ENCODE results near the gene SHISA9.

Gene SHISA9

GRCh38 chr16:13205352-13205751, 304.0 kb downstream of the SHISA9 start:
- H3K9me3 ChIP-seq (ENCODE audit: low read length) = no peaks in the 10 kb centered on the region
- no peak overlapping the region for H3K9ac ChIP-seq (ENCODE audit: low read length)
- H3F3A ChIP-seq (ENCODE audit: insufficient read depth, low read length) = no peaks in the 10 kb centered on the region
- TF ChIP-seq CTCF (IDR thresholded peaks at IDR 0.05; ENCODE audit: low read length) (no peak), EZH2 (IDR thresholded peaks at IDR 0.05; ENCODE audit: borderline replicate concordance, low read length) (no peak)
- H3K27me3 ChIP-seq (ENCODE audit: insufficient read depth, low read length) = no peaks in the 10 kb centered on the region
- H4K20me1 ChIP-seq (ENCODE audit: insufficient read depth, low read length) = no peaks in the 10 kb centered on the region
- H3K27ac ChIP-seq (ENCODE audit: low read depth, low read length, poor library complexity, severe bottlenecking) = no peak overlapping the region
- H3K36me3 ChIP-seq (ENCODE audit: insufficient read depth, low read length) = no peaks in the 10 kb centered on the region
- H3K4me3 ChIP-seq (ENCODE audit: low read depth, low read length, poor library complexity, severe bottlenecking) = no peak overlapping the region
- H2AFZ ChIP-seq (ENCODE audit: low read length) = no peak overlapping the region
- no peaks in the 10 kb centered on the region for H3K9me2 ChIP-seq (ENCODE audit: low read depth, low read length)
- H3K4me2 ChIP-seq (ENCODE audit: low read length) = no peak overlapping the region
- H3K79me2 ChIP-seq (ENCODE audit: insufficient read depth, low read length) = no peaks in the 10 kb centered on the region
- H3K4me1 ChIP-seq (ENCODE audit: insufficient read depth, low read length, severe bottlenecking) = no peaks in the 10 kb centered on the region

- no peak overlapping the region for H3K9ac ChIP-seq (ENCODE audit: low read length)
- H3F3A ChIP-seq (ENCODE audit: insufficient read depth, low read length) = no peaks in the 10 kb centered on the region
- H3K27me3 ChIP-seq (ENCODE audit: insufficient read depth, low read length) = no peaks in the 10 kb centered on the region
- H3K4me3 ChIP-seq (ENCODE audit: low read depth, low read length, poor library complexity, severe bottlenecking) = no peak overlapping the region
- no peak overlapping the region for H3K4me2 ChIP-seq (ENCODE audit: low read length)
- no peaks in the 10 kb centered on the region for H3K9me3 ChIP-seq (ENCODE audit: low read length)
- H3K36me3 ChIP-seq (ENCODE audit: insufficient read depth, low read length) = no peaks in the 10 kb centered on the region
- TF ChIP-seq EZH2 (IDR thresholded peaks at IDR 0.05; ENCODE audit: borderline replicate concordance, low read length) = no peak
- no peak for TF ChIP-seq CTCF (IDR thresholded peaks at IDR 0.05; ENCODE audit: low read length)
- no peaks in the 10 kb centered on the region for H3K9me2 ChIP-seq (ENCODE audit: low read depth, low read length)
- H3K4me1 ChIP-seq (ENCODE audit: insufficient read depth, low read length, severe bottlenecking) = no peaks in the 10 kb centered on the region
- no peaks in the 10 kb centered on the region for H4K20me1 ChIP-seq (ENCODE audit: insufficient read depth, low read length)
- H3K79me2 ChIP-seq (ENCODE audit: insufficient read depth, low read length) = no peaks in the 10 kb centered on the region
- no peak overlapping the region for H3K27ac ChIP-seq (ENCODE audit: low read depth, low read length, poor library complexity, severe bottlenecking)
- H2AFZ ChIP-seq (ENCODE audit: low read length) = no peak overlapping the region
Observed at GRCh38 chr16:13206606-13207005, 305.2 kb downstream of the SHISA9 start.

- no peaks in the 10 kb centered on the region for H3K4me1 ChIP-seq (ENCODE audit: insufficient read depth, low read length, severe bottlenecking)
- H3K79me2 ChIP-seq (ENCODE audit: insufficient read depth, low read length) = no peaks in the 10 kb centered on the region
- H4K20me1 ChIP-seq (ENCODE audit: insufficient read depth, low read length) = no peaks in the 10 kb centered on the region
- H3K27ac ChIP-seq (ENCODE audit: low read depth, low read length, poor library complexity, severe bottlenecking) = no peak overlapping the region
- H3K27me3 ChIP-seq (ENCODE audit: insufficient read depth, low read length) = no peaks in the 10 kb centered on the region
- H3K4me3 ChIP-seq (ENCODE audit: low read depth, low read length, poor library complexity, severe bottlenecking) = no peak overlapping the region
- no peak overlapping the region for H3K4me2 ChIP-seq (ENCODE audit: low read length)
- no peaks in the 10 kb centered on the region for H3K36me3 ChIP-seq (ENCODE audit: insufficient read depth, low read length)
- no peak overlapping the region for H2AFZ ChIP-seq (ENCODE audit: low read length)
- H3K9ac ChIP-seq (ENCODE audit: low read length) = no peak overlapping the region
- H3F3A ChIP-seq (ENCODE audit: insufficient read depth, low read length) = no peaks in the 10 kb centered on the region
- no peaks in the 10 kb centered on the region for H3K9me2 ChIP-seq (ENCODE audit: low read depth, low read length)
- no peaks in the 10 kb centered on the region for H3K9me3 ChIP-seq (ENCODE audit: low read length)
- TF ChIP-seq CTCF (IDR thresholded peaks at IDR 0.05; ENCODE audit: low read length) (no peak), EZH2 (IDR thresholded peaks at IDR 0.05; ENCODE audit: borderline replicate concordance, low read length) (no peak)
Observed at GRCh38 chr16:13207151-13207550, 305.8 kb downstream of the SHISA9 start.

Measured in OCI-LY1 (cell line).